GM12878 (cell line): ENCODE measurements around the gene FAM78A.

Source experiments
- EP300 ChIP-seq, 2 experiments: fragments of 150-350 bp in 1 of 2; IDR thresholded peaks; 2 replicates each; pipeline ENCODE4 v1.6.1; 2011 to 2012; ENCODE audit warnings: low read depth in 2 of 2, low read length in 2 of 2, borderline replicate concordance in 1 of 2, improper control_type of control experiment in 1 of 2, inconsistent platforms in 1 of 2; ENCODE audit not compliant: control insufficient read depth in 1 of 2
- HDGF ChIP-seq: fragments of 450-650 bp; IDR thresholded peaks from 2 replicates; pipeline ENCODE4 v1.6.1; 2016; ENCODE audit warnings: antibody characterized with exemption

- TF ChIP-seq HDGF: no peak
- no peak for TF ChIP-seq EP300 (IDR thresholded peaks at IDR 0.05; ENCODE audit: borderline replicate concordance in 1 of 2, control insufficient read depth in 1 of 2, low read depth in 2 of 2, low read length in 2 of 2)
Observed at GRCh38 chr9:131235480-131235851, 40.8 kb downstream of the FAM78A start.
